SK-N-MC (cell line): ENCODE results near the gene METAP2.

ENCODE experiments used
- EZH2 ChIP-seq: fragments of 200-600 bp; sonication (generic); IDR thresholded peaks from one replicate; pipeline ENCODE4 v1.6.1; 2017; ENCODE audit warnings: antibody characterized with exemption
- FOXP2 ChIP-seq: optimal IDR thresholded peaks from 2 replicates; pipeline ENCODE3; 2011; ENCODE audit warnings: mild to moderate bottlenecking, moderate library complexity; ENCODE audit not compliant: insufficient read depth; ENCODE audit errors: extremely low read length, control extremely low read depth
- POLR2AphosphoS5 ChIP-seq: IDR thresholded peaks from 2 replicates; pipeline ENCODE4 v1.6.1; 2012; ENCODE audit warnings: mild to moderate bottlenecking, low read depth, low read length, borderline replicate concordance

GRCh38 chr12:95474660-95474958 lies 657 bp downstream of the METAP2 start:
- TF ChIP-seq POLR2AphosphoS5 (no peak), EZH2 (no peak), FOXP2 (no peak)
